Sigmoid colon (tissue), 4 donors: ENCODE measurements around the gene CNGB1.

Experiments
- EP300 ChIP-seq, 4 donors: sonication (generic); formaldehyde crosslinking; IDR thresholded peaks; one replicate each; pipeline ENCODE4 v1.6.1; 2017; ENCODE audit warnings: antibody characterized with exemption in 4 of 4
- POLR2A ChIP-seq, 2 donors: fragments of 450-650 bp; IDR thresholded peaks; one replicate each; pipeline ENCODE4 v1.6.1; 2016; ENCODE audit warnings: antibody characterized with exemption in 2 of 2, mild to moderate bottlenecking in 2 of 2, moderate library complexity in 2 of 2
- TF ChIP-seq, protein P1 (sequence below), 4 experiments: fragments of 450-650 bp in 3 of 4; fragments of 200-600 bp in 1 of 4; IDR thresholded peaks; one replicate each; pipeline ENCODE4 v1.5.1; 2016 to 2019; ENCODE audit warnings: antibody characterized with exemption in 4 of 4, mild to moderate bottlenecking in 3 of 4, moderate library complexity in 2 of 4

DNA sequence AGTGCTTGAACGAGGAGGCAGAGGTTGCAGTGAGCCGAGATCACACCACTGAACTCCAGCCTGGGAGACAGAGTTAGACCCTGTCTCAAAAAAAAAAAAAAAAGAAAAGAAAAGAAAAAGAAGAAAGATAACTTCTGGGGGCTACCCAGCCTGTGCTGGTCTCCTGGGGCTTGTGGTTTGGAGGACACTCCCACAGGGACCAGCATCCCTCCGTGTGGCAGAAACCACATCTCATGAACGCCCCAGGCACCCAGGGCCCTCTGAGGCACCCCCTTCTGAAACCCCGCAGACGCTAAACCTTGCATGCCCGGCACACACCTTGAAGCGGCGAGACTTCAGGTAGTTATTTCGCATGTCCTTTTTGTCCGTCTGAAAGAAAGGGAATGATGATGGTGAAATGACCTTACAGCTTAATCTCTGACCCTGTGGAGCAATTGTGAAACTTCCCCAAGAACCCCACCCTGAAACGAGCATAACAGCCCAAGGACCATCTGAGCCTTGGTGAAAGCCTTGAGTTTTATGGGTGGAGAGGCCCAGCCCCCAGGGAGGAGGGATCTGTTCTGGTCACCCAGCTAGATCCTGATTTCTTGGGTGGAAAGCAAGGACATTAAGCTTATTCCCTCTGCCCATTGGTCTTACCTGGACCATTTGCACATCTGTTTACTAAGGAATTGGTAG lies 55.0 kb downstream of the CNGB1 start:
- TF ChIP-seq POLR2A (IDR thresholded peaks at IDR 0.05) (no peak), EP300 (IDR thresholded peaks at IDR 0.05) (no peak)
- TF ChIP-seq, protein P1, sequence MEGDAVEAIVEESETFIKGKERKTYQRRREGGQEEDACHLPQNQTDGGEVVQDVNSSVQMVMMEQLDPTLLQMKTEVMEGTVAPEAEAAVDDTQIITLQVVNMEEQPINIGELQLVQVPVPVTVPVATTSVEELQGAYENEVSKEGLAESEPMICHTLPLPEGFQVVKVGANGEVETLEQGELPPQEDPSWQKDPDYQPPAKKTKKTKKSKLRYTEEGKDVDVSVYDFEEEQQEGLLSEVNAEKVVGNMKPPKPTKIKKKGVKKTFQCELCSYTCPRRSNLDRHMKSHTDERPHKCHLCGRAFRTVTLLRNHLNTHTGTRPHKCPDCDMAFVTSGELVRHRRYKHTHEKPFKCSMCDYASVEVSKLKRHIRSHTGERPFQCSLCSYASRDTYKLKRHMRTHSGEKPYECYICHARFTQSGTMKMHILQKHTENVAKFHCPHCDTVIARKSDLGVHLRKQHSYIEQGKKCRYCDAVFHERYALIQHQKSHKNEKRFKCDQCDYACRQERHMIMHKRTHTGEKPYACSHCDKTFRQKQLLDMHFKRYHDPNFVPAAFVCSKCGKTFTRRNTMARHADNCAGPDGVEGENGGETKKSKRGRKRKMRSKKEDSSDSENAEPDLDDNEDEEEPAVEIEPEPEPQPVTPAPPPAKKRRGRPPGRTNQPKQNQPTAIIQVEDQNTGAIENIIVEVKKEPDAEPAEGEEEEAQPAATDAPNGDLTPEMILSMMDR (IDR thresholded peaks at IDR 0.05): no peak
